Neuron (in vitro differentiated cells): Measurements from ENCODE around the gene JAZF1.

Experiments used
- H2AFZ ChIP-seq: one replicate; pipeline ENCODE4 v1.6.1; 2013; ENCODE audit warnings: low read depth, mild to moderate bottlenecking, inconsistent platforms, low read length, moderate library complexity
- H3K27me3 ChIP-seq: one replicate; pipeline ENCODE4 v1.6.1; 2013; ENCODE audit warnings: low read length; ENCODE audit not compliant: insufficient read depth
- H3K36me3 ChIP-seq: one replicate; pipeline ENCODE4 v1.6.1; 2013; ENCODE audit warnings: low read length; ENCODE audit not compliant: insufficient read depth
- H3K4me1 ChIP-seq: one replicate; pipeline ENCODE4 v1.6.1; 2013; ENCODE audit warnings: low read length; ENCODE audit not compliant: insufficient read depth
- H3K4me3 ChIP-seq: 2 replicates; pipeline ENCODE4 v1.5.1; 2013; ENCODE audit warnings: mild to moderate bottlenecking, low read length, moderate library complexity
- H3K9me3 ChIP-seq: one replicate; pipeline ENCODE4 v1.6.1; 2013; ENCODE audit warnings: low read length

Gene JAZF1

GRCh38 chr7:28076423-28077200, 104.0 kb downstream of the JAZF1 start:
- Histone ChIP-seq H3K9me3 (no peaks in the 10 kb centered on the region), H3K36me3 (no peaks in the 10 kb centered on the region), H3K4me1 (no peaks in the 10 kb centered on the region), H3K4me3 (no peak overlapping the region), H3K27me3 (peaks cover 2% of the 10 kb centered on the region), H2AFZ (no peak overlapping the region)

DNA sequence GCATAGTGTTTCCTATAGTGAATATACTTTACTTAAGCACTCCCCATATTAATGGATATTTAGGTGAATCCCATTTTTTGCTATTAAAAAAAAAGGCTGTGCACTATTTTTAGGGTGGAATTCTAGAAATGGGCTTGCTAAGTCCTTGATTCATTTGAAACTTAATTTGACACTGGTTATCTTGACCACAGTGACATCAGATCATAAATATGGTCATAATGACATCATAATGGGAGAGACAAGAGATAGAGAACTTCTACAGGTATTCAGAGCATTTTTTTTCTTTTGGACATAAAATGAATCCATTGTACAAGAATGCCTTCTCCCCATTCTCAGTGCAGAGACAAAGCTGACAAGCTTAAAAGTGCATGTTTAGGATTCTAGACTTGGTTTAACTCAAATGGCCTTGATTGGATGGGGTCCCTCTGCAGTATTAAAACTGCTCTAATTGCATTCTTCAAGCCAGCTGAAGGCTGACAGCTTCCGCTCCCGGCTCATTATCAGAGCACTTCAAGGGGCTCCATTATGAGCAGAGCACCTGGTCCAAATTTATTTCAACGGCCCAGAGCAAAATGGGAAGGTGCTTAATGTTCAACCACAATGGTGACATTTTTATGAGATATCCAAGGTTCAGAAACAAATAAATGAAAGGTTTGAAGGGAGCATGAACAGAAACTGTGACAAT, 104.8 kb downstream of the JAZF1 start:
- Histone ChIP-seq H3K9me3 (no peaks in the 10 kb centered on the region), H3K4me3 (no peak overlapping the region), H2AFZ (no peak overlapping the region), H3K36me3 (no peaks in the 10 kb centered on the region), H3K4me1 (no peaks in the 10 kb centered on the region), H3K27me3 (peaks cover 2% of the 10 kb centered on the region)

GRCh38 chr7:28072876-28073514, 107.6 kb downstream of the JAZF1 start:
- Histone ChIP-seq H2AFZ (no peak overlapping the region), H3K27me3 (peaks cover 2% of the 10 kb centered on the region), H3K36me3 (no peaks in the 10 kb centered on the region), H3K4me1 (peaks cover 6% of the 10 kb centered on the region), H3K4me3 (no peak overlapping the region), H3K9me3 (no peaks in the 10 kb centered on the region)

DNA sequence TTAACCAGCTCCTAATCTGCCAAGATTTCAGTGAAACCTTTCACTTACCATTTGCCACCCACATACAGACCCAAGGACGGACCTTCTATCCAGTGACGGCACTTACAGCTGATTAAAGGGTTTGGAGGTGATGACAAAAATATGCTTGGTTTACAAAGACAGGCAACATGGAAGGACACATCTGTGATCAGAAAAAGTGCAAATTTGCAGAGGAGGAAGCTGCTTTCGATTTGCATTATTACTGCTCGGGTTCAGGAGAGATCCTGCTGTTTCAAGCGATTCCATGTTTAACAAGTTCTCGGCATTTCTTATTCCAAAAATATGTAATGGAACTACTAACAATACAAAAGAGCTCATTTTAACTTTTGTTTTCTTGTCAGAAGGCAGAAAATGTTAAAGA, 109.0 kb downstream of the JAZF1 start:
- H3K4me1 ChIP-seq, result peaks cover 6% of the 10 kb centered on the region
- H3K36me3 ChIP-seq, result no peaks in the 10 kb centered on the region
- H3K27me3 ChIP-seq, result peaks cover 2% of the 10 kb centered on the region
- no peak overlapping the region for H3K4me3 ChIP-seq
- H3K9me3 ChIP-seq, result no peaks in the 10 kb centered on the region
- no peak overlapping the region for H2AFZ ChIP-seq

- Histone ChIP-seq H3K4me3 (no peak overlapping the region), H2AFZ (no peak overlapping the region), H3K36me3 (no peaks in the 10 kb centered on the region), H3K4me1 (peaks cover 6% of the 10 kb centered on the region), H3K9me3 (no peaks in the 10 kb centered on the region), H3K27me3 (peaks cover 2% of the 10 kb centered on the region)
Measured at GRCh38 chr7:28070297-28071055, 110.1 kb downstream of the JAZF1 start.

- Histone ChIP-seq H3K4me3 (no peak overlapping the region), H3K9me3 (no peaks in the 10 kb centered on the region)
Measured at GRCh38 chr7:28069807-28070206, 110.8 kb downstream of the JAZF1 start.

DNA sequence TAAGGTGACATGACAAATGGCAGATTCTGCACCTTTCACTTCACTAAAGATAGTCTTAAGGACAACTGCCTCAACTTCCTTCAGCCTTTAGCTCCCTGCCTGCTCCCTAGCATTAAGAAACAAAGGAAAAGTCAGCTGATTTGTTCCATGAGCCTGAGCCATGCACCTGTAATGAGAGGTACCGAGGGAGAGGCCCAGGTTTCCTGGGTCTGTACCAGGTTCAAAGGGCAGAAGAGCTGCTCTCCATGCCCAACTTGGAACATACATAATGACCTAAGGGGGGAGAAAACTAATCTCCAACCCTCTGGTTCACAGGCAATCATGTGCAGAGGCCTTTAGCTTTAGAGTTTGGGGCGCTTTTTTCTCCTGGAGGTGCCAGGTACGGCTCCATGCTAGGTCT, 111.2 kb downstream of the JAZF1 start:
- H3K27me3 ChIP-seq, result peaks cover 8% of the 10 kb centered on the region
- H3K36me3 ChIP-seq, result no peaks in the 10 kb centered on the region
- no peak overlapping the region for H3K4me3 ChIP-seq
- peaks cover 6% of the 10 kb centered on the region for H3K4me1 ChIP-seq
- H2AFZ ChIP-seq, result no peak overlapping the region
- H3K9me3 ChIP-seq, result no peaks in the 10 kb centered on the region

More at GRCh38 chr7:28069807-28070206, 110.8 kb downstream of the JAZF1 start:
- H3K36me3 ChIP-seq, result no peaks in the 10 kb centered on the region
- peaks cover 8% of the 10 kb centered on the region for H3K27me3 ChIP-seq
- no peak overlapping the region for H2AFZ ChIP-seq
- H3K4me1 ChIP-seq, result peaks cover 6% of the 10 kb centered on the region

GRCh38 chr7:28068811-28069216, 111.8 kb downstream of the JAZF1 start:
- H2AFZ ChIP-seq, result no peak overlapping the region
- H3K4me1 ChIP-seq, result peaks cover 6% of the 10 kb centered on the region
- H3K4me3 ChIP-seq, result no peak overlapping the region
- no peaks in the 10 kb centered on the region for H3K36me3 ChIP-seq
- no peaks in the 10 kb centered on the region for H3K9me3 ChIP-seq
- H3K27me3 ChIP-seq, result peaks cover 6% of the 10 kb centered on the region

DNA sequence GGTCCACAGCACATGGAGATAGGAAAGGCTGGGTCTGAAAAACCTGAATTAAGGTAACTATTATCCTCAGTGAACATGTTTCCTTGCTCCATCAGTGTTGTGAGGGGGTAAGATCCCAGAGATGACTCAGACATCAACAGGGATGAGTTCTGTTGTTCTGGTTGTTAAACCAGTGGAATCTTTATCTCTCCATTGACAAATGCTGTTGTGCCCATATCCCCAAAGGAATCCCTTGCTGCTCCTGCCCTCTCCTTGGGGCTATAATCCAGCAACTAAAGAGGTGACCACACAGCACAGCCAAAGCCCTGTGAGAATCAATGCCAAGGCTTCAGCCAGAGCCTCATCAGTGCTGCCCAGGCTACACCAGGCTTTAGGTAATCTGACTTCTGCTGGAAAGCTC, 113.4 kb downstream of the JAZF1 start:
- H3K4me3 ChIP-seq, result no peak overlapping the region
- H3K4me1 ChIP-seq, result peaks cover 6% of the 10 kb centered on the region
- H3K9me3 ChIP-seq, result no peaks in the 10 kb centered on the region
- H2AFZ ChIP-seq, result no peak overlapping the region
- H3K36me3 ChIP-seq, result no peaks in the 10 kb centered on the region
- peaks cover 6% of the 10 kb centered on the region for H3K27me3 ChIP-seq

DNA sequence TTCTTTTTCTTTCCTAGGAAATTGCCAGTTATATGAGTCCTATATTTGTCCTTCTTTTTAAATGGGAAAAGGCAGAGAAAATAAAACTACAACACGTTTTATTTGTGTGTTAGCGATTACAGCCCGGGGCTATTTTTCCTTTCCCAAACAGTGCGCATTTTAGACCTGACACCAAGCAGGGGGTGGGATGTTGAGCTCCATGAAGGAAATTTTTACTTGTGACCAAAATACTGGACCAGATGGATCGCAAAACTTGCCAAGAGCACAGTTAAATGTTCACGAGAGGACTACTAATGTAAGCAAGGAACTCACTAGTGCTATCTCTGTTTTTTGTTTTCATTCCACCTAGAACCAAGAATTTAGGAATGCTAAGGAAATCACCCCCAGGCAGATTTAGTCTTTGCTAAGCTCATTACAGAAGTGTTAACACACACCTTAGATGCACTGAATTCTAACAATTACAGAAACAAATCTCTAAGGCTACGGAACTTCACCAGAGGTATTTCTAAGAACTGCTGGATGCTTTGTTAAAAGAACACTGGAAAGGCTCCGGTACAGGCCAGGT, 114.8 kb downstream of the JAZF1 start:
- no peak overlapping the region for H3K4me3 ChIP-seq
- H3K4me1 ChIP-seq, result peaks cover 6% of the 10 kb centered on the region
- no peak overlapping the region for H2AFZ ChIP-seq
- no peaks in the 10 kb centered on the region for H3K36me3 ChIP-seq
- no peaks in the 10 kb centered on the region for H3K9me3 ChIP-seq
- H3K27me3 ChIP-seq, result peaks cover 6% of the 10 kb centered on the region

GRCh38 chr7:28065308-28065707, 115.3 kb downstream of the JAZF1 start:
- Histone ChIP-seq H3K4me3 (no peak overlapping the region), H3K4me1 (peaks cover 6% of the 10 kb centered on the region), H3K36me3 (no peaks in the 10 kb centered on the region), H3K27me3 (peaks cover 6% of the 10 kb centered on the region), H2AFZ (no peak overlapping the region), H3K9me3 (no peaks in the 10 kb centered on the region)

GRCh38 chr7:28064437-28064836, 116.2 kb downstream of the JAZF1 start:
- Histone ChIP-seq H3K27me3 (peaks cover 6% of the 10 kb centered on the region), H3K4me1 (peaks cover 6% of the 10 kb centered on the region), H3K4me3 (no peak overlapping the region), H2AFZ (no peak overlapping the region), H3K9me3 (no peaks in the 10 kb centered on the region), H3K36me3 (no peaks in the 10 kb centered on the region)
